ENCODE results near the gene NEURL1B.

The NEURL1B gene

DNA sequence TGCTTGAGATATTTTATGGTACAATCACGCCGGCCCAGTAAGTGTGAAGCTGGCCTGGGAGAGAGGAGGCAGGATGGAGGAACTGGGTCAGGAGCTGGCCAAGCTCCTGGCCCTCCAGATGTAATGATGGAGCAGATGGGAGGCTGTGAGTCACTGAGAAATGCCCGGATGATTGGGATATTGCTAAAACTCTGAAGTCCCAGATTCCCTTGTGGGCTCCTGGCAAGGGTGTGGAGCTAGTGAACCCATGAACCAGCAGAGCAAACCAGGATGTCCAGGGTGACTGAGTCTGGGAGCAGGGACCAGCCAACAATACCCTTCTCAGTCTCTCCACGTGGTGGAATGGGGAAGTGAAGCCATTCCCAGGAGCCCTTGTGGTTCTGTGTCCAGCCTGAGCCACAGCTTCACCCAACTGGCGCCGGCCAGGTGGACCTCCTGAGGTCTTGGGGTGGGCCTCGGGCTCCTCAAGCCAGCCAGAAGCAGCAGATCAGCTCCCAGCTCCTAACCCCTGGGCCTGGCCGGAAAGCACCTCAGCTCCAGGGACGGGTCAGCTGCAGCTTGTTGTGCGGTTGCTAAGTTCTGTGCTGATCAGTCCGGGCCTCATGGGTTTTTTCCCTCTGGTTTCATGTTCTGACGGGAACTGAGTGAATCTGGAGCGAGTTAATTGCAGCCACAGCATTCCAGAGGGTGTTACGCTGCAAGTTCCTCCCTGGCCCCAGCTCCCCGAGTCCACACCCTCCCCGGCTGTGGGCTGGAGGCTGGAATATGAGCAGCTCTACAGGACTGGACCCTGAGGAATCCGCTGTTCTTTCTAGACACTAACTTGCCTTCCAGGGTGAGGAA lies 92.3 kb downstream of the NEURL1B start:
- Histone ChIP-seq H3K27ac (ENCODE audit: low read depth, low read length) (peak overlapping the region; percentile 99), H3K9ac (ENCODE audit: low read length) (peak overlapping the region; percentile 49), H3K36me3 (ENCODE audit: control insufficient read depth, insufficient read depth, low read length) (no peaks in the 10 kb centered on the region), H3K27me3 (ENCODE audit: control insufficient read depth, insufficient read depth, low read length) (no peaks in the 10 kb centered on the region), H3K4me1 (ENCODE audit: control insufficient read depth, insufficient read depth, low read length) (peaks cover 29% of the 10 kb centered on the region), H3K4me3 (ENCODE audit: low read length) (peak overlapping the region; percentile 41)

- Histone ChIP-seq H3K27ac (ENCODE audit: low read depth, low read length) (peak overlapping the region; percentile 99), H3K36me3 (ENCODE audit: control insufficient read depth, insufficient read depth, low read length) (no peaks in the 10 kb centered on the region), H3K4me3 (ENCODE audit: low read length) (no peak overlapping the region), H3K9ac (ENCODE audit: low read length) (no peak overlapping the region), H3K27me3 (ENCODE audit: control insufficient read depth, insufficient read depth, low read length) (no peaks in the 10 kb centered on the region), H3K4me1 (ENCODE audit: control insufficient read depth, insufficient read depth, low read length) (peaks cover 29% of the 10 kb centered on the region)
Measured at GRCh38 chr5:172733974-172734346, 92.9 kb downstream of the NEURL1B start.

DNA sequence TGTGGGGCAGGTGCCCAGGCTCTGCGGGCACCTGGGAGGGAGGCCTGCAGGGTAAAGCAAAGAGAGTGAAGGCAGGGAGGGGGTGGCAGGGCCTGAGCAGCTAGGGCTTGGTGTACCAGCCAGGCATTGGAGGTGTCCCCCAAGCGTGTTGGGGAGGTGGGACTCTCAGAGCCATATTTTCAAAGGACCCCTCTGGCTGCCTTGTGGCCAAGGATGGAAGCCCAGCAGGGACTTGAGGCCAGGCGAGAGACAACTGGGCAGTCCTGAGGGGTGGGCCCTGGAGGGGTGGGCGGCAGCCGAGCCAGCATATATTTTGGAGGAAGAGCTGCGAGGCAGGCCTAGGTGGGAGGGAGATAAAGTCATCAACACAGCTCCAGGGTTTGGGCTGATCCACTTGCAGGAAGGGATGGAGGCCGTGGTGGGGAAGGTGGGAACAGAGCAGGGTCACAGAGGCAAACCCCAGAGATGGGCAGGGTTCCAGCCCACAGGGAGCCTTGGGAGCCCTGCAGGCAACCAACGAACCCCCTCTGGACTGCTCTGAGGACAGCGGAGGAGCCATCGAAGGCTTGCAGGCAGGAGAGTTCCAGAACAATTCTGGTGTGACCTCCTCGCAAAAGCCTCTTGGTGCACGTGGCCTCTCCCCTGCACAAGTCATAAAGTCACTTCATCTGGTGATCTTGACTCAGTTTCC lies 94.2 kb downstream of the NEURL1B start:
- Histone ChIP-seq H3K27ac (ENCODE audit: low read depth, low read length) (peak overlapping the region; percentile 99), H3K9ac (ENCODE audit: low read length) (no peak overlapping the region), H3K36me3 (ENCODE audit: control insufficient read depth, insufficient read depth, low read length) (no peaks in the 10 kb centered on the region), H3K4me1 (ENCODE audit: control insufficient read depth, insufficient read depth, low read length) (peaks cover 32% of the 10 kb centered on the region), H3K4me3 (ENCODE audit: low read length) (no peak overlapping the region), H3K27me3 (ENCODE audit: control insufficient read depth, insufficient read depth, low read length) (no peaks in the 10 kb centered on the region)

GRCh38 chr5:172736508-172737135 lies 95.6 kb downstream of the NEURL1B start:
- Histone ChIP-seq H3K36me3 (ENCODE audit: control insufficient read depth, insufficient read depth, low read length) (no peaks in the 10 kb centered on the region), H3K4me1 (ENCODE audit: control insufficient read depth, insufficient read depth, low read length) (peaks cover 41% of the 10 kb centered on the region), H3K9ac (ENCODE audit: low read length) (no peak overlapping the region), H3K4me3 (ENCODE audit: low read length) (no peak overlapping the region), H3K27me3 (ENCODE audit: control insufficient read depth, insufficient read depth, low read length) (no peaks in the 10 kb centered on the region), H3K27ac (ENCODE audit: low read depth, low read length) (peak overlapping the region; percentile 99)

GRCh38 chr5:172739375-172739774 lies 98.3 kb downstream of the NEURL1B start:
- Histone ChIP-seq H3K27me3 (ENCODE audit: control insufficient read depth, insufficient read depth, low read length) (no peaks in the 10 kb centered on the region), H3K4me3 (ENCODE audit: low read length) (no peak overlapping the region), H3K36me3 (ENCODE audit: control insufficient read depth, insufficient read depth, low read length) (no peaks in the 10 kb centered on the region), H3K27ac (ENCODE audit: low read depth, low read length) (no peak overlapping the region), H3K9ac (ENCODE audit: low read length) (no peak overlapping the region), H3K4me1 (ENCODE audit: control insufficient read depth, insufficient read depth, low read length) (peaks cover 28% of the 10 kb centered on the region)

- no peaks in the 10 kb centered on the region for H3K27me3 ChIP-seq (ENCODE audit: control insufficient read depth, insufficient read depth, low read length)
- H3K4me3 ChIP-seq (ENCODE audit: low read length), result no peak overlapping the region
- H3K36me3 ChIP-seq (ENCODE audit: control insufficient read depth, insufficient read depth, low read length), result no peaks in the 10 kb centered on the region
- peak overlapping the region; percentile 90 for H3K27ac ChIP-seq (ENCODE audit: low read depth, low read length)
- no peak overlapping the region for H3K9ac ChIP-seq (ENCODE audit: low read length)
- H3K4me1 ChIP-seq (ENCODE audit: control insufficient read depth, insufficient read depth, low read length), result peaks cover 30% of the 10 kb centered on the region
Measured at GRCh38 chr5:172740428-172741205, 99.6 kb downstream of the NEURL1B start.
